HepG2 (cell line): ENCODE measurements around the gene FLRT2.

Experiments used
- BRCA1 ChIP-seq: sonication (generic); formaldehyde crosslinking; IDR thresholded peaks from 2 replicates; pipeline ENCODE4 v1.4.0; 2020; ENCODE audit warnings: missing genetic modification reagents
- EP300 ChIP-seq, 3 experiments: sonication (generic) in 1 of 3; formaldehyde crosslinking in 1 of 3; IDR thresholded peaks; 2 replicates each; pipeline versions ENCODE4 v1.5.1 to v1.6.1; 2011 to 2020; ENCODE audit warnings: low read depth in 2 of 3, low read length in 2 of 3, borderline replicate concordance in 1 of 3, improper control_type of control experiment in 1 of 3, mild to moderate bottlenecking in 1 of 3, missing genetic modification reagents in 1 of 3, moderate library complexity in 1 of 3
- FOXP4 ChIP-seq: sonication (generic); formaldehyde crosslinking; IDR thresholded peaks from 2 replicates; pipeline ENCODE4 v1.4.0; 2020; ENCODE audit warnings: missing genetic modification reagents
- MATR3 ChIP-seq: sonication (generic); formaldehyde crosslinking; IDR thresholded peaks from 2 replicates; pipeline ENCODE4 v1.4.0; 2020; ENCODE audit warnings: missing genetic modification reagents
- SIN3A ChIP-seq: IDR thresholded peaks from 2 replicates; pipeline ENCODE4 v1.6.1; 2011; ENCODE audit warnings: low read depth, mild to moderate bottlenecking, control low read depth, low read length, borderline replicate concordance
- SMARCC2 ChIP-seq: fragments of 450-650 bp; IDR thresholded peaks from 2 replicates; pipeline ENCODE4 v1.6.1; 2017; ENCODE audit warnings: antibody characterized with exemption, mild to moderate bottlenecking
- SRF ChIP-seq: IDR thresholded peaks from 2 replicates; pipeline ENCODE4 v1.6.1; 2011; ENCODE audit warnings: mild to moderate bottlenecking, low read depth, low read length, moderate library complexity
- ZNF143 ChIP-seq: sonication (generic); formaldehyde crosslinking; IDR thresholded peaks from 2 replicates; pipeline ENCODE4 v1.4.0; 2020; ENCODE audit warnings: missing genetic modification reagents
- ZNF331 ChIP-seq: sonication (generic); formaldehyde crosslinking; IDR thresholded peaks from 2 replicates; pipeline ENCODE4 v1.4.0; 2020; ENCODE audit warnings: missing genetic modification reagents
- ZNF740 ChIP-seq: sonication (generic); formaldehyde crosslinking; IDR thresholded peaks from 2 replicates; pipeline ENCODE4 v1.4.0; 2020; ENCODE audit warnings: missing genetic modification reagents
- TF ChIP-seq, protein P1 (sequence below): sonication (generic); formaldehyde crosslinking; IDR thresholded peaks from 2 replicates; pipeline ENCODE4 v1.5.0; 2020; ENCODE audit warnings: mild to moderate bottlenecking, missing genetic modification reagents, moderate library complexity

DNA sequence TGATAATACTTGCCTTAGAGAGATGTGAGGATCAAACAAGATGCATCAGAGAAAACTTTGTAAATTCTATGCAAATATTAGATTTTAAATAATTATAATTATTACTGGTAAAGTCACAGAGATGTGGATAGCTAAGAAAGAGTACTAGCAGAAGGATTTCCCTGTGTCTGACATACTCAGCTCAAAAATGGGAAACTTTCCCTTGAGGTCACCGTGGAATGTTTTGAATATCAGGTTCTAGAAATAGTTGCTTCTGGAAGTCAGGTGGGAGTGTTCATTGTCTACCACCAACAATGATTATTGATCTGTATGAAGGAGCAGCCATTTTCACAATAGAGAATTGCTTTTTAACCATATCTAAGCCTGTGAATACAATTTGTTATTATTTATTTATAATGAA, 71.7 kb downstream of the FLRT2 start:
- TF ChIP-seq FOXP4 (no peak), SMARCC2 (no peak), ZNF331 (no peak), ZNF143 (no peak), BRCA1 (CRISPR knock-in tag) (no peak), ZNF740 (CRISPR knock-in tag) (no peak), SRF (no peak), MATR3 (CRISPR knock-in tag) (no peak), SIN3A (no peak), EP300 (IDR thresholded peaks at IDR 0.05; ENCODE audit: low read depth in 2 of 2, low read length in 2 of 2) (no peak), EP300 (CRISPR knock-in tag; IDR thresholded peaks at IDR 0.05; ENCODE audit: borderline replicate concordance) (no peak)
- TF ChIP-seq, protein P1, sequence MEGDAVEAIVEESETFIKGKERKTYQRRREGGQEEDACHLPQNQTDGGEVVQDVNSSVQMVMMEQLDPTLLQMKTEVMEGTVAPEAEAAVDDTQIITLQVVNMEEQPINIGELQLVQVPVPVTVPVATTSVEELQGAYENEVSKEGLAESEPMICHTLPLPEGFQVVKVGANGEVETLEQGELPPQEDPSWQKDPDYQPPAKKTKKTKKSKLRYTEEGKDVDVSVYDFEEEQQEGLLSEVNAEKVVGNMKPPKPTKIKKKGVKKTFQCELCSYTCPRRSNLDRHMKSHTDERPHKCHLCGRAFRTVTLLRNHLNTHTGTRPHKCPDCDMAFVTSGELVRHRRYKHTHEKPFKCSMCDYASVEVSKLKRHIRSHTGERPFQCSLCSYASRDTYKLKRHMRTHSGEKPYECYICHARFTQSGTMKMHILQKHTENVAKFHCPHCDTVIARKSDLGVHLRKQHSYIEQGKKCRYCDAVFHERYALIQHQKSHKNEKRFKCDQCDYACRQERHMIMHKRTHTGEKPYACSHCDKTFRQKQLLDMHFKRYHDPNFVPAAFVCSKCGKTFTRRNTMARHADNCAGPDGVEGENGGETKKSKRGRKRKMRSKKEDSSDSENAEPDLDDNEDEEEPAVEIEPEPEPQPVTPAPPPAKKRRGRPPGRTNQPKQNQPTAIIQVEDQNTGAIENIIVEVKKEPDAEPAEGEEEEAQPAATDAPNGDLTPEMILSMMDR (CRISPR knock-in tag): no peak
